GM13976 (cell line): ENCODE data around the gene NOC4L.
"Not testable (repeated sequence)": the region's sequence is repeated elsewhere in the genome, so short reads cannot be mapped to it uniquely, and the experiment has no call there.

Source experiments
- DNase-seq: peaks from one replicate; pipeline ENCODE4 v3.0.0; 2012; ENCODE audit warnings: low spot score
- in situ Hi-C: fragments of 300-500 bp; cut with MboI; formaldehyde crosslinking; loops from one replicate; pipeline ENCODE4 v1.12.0; 2022; ENCODE audit warnings: low sequenced_read_pairs, mixed read lengths, inconsistent platforms; ENCODE audit not compliant: unreplicated experiment
- TF ChIP-seq, protein P1 (sequence below): IDR thresholded peaks from 2 replicates; pipeline ENCODE4 v1.5.1; 2012; ENCODE audit warnings: borderline replicate concordance, mild to moderate bottlenecking; ENCODE audit not compliant: insufficient read depth; ENCODE audit errors: extremely low read depth, missing control alignments, control extremely low read depth

The NOC4L gene

DNA sequence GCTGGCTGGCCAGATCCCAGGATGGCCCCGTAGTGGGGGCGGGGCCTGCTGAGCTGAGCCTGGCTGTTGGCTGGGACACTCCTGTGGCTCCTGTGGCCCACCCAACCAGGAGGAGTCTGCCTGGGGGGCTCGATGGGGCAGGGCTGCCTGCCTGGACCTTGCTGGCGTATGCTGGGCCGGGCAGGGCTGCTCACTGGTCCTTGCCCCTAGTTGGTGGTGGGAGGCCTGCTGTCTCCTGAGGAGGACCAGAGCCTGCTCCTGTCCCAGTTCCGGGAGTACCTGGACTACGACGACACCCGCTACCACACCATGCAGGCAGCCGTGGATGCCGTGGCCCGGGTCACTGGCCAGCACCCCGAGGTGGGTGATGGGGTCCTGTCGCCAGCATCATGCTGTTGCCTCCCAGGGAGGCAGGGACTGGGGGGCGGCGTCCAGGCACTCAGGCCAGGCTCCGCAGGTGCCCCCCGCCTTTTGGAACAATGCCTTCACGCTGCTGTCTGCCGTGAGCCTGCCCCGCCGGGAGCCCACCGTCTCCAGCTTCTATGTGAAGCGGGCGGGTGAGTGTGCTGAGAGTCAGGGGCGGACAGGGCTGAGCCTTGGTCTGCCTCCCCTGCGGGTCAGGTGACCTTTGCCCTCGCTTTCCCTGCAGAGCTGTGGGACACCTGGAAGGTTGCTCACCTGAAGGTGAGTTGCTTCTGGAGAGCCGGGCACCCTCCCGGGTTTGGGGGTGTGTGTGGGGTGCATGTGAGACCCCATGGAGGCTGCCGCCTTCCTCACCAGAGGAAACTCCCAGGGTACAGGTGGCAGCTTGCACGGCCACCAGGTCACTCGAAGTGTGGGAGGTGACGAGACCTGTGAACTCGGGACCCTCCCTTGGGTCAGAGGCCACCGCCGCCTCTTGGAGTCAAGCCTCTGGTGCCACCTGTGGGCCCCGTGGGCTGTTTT is 3.4 kb downstream of the NOC4L start:
- no peak for DNase-seq
- TF ChIP-seq, protein P1, sequence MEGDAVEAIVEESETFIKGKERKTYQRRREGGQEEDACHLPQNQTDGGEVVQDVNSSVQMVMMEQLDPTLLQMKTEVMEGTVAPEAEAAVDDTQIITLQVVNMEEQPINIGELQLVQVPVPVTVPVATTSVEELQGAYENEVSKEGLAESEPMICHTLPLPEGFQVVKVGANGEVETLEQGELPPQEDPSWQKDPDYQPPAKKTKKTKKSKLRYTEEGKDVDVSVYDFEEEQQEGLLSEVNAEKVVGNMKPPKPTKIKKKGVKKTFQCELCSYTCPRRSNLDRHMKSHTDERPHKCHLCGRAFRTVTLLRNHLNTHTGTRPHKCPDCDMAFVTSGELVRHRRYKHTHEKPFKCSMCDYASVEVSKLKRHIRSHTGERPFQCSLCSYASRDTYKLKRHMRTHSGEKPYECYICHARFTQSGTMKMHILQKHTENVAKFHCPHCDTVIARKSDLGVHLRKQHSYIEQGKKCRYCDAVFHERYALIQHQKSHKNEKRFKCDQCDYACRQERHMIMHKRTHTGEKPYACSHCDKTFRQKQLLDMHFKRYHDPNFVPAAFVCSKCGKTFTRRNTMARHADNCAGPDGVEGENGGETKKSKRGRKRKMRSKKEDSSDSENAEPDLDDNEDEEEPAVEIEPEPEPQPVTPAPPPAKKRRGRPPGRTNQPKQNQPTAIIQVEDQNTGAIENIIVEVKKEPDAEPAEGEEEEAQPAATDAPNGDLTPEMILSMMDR: no peak
- in situ Hi-C loops: no loop called here

DNA sequence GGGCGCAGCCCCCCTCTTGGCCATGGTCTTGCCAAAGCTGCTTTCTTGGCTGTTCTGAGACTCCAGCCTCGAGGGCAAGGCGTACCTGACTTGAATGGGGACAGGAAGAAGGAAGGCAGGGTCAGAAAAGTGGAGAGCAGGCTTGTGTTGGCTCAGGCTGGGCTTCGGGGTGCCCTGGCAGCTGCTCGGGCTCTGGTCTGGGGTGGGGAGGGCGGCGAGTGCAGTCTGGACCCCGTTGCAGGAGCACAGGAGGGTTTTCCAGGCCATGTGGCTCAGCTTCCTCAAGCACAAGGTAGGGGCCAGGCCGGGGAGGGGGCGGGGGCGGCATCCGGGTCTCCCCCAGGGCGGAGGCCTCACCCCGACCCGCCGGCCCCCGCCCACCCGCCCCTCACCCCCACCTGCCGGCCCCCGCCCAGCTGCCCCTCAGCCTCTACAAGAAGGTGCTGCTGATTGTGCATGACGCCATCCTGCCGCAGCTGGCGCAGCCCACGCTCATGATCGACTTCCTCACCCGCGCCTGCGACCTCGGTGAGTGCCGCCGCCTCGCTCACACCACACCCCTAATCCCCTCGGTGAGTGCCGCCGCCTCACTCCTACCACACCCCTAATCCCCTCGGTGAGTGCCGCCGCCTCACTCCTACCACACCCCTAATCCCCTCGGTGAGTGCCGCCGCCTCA is 4.2 kb downstream of the NOC4L start:
- in situ Hi-C loops: no loop called here
- TF ChIP-seq, protein P1: no peak
- no peak for DNase-seq

- in situ Hi-C loops, DNase-seq: not testable (repeated sequence)
Observed at GRCh38 chr12:132149526-132149925, 5.3 kb downstream of the NOC4L start.

GRCh38 chr12:132150780-132151144 is 6.5 kb downstream of the NOC4L start:
- no peak for DNase-seq
- TF ChIP-seq, protein P1: no peak
- in situ Hi-C loops: no loop called here

DNA sequence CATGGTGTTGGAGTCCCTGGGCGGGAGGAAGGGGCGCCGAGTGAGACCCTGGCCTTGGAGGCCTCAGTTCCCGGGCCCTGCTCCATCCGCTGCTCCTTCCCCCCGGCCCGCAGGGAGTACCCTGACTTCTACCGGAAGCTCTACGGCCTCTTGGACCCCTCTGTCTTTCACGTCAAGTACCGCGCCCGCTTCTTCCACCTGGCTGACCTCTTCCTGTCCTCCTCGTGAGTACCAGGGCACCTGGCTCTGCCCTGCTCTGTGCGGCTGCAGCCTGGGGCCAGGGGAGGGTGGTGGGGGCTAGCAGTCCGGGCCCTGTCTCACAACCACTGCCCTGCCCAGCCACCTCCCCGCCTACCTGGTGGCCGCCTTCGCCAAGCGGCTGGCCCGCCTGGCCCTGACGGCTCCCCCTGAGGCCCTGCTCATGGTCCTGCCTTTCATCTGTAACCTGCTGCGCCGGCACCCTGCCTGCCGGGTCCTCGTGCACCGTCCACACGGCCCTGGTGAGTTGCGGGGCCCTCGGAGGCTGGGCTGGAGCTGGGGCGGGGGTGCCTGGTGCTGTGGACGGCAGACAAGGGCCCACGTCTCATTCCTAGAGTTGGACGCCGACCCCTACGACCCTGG is 7.0 kb downstream of the NOC4L start:
- in situ Hi-C loops: no loop called here
- TF ChIP-seq, protein P1: no peak
- no peak for DNase-seq

DNA sequence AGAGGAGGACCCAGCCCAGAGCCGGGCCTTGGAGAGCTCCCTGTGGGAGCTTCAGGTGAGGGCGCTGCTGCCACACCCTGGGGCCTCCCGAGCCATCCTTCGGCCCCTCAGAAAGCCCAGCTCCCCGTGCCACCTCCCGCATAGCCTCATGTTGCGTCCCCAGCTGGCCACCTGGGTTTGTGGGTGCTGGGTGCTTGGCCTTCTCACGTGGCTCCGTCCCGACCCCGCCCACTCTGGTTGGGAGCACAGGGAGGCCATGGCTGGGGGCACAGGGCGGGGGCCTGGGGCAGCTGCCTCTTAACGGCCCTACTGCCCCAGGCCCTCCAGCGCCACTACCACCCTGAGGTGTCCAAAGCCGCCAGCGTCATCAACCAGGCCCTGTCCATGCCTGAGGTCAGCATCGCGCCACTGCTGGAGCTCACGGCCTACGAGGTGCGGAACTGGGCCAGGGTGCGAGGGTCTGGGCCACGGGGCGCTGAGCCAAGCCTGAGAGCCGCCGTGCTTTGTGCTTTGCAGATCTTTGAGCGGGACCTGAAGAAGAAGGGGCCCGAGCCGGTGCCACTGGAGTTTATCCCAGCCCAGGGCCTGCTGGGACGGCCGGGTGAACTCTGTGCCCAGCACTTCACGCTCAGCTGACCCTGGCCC is 7.6 kb downstream of the NOC4L start:
- in situ Hi-C loops: no loop called here
- TF ChIP-seq, protein P1: no peak
- DNase-seq: no peak
